Liver (tissue), 9 donors: ENCODE data around the gene LSM4. TPM values are rescaled to one million over a fixed set of nuclear protein-coding genes. Genes with fewer than 3 reads are reported as not detected.

Experiments
- DNase-seq: peaks from one replicate; pipeline ENCODE4 v3.0.0-alpha.2; 2017; ENCODE audit warnings: low spot score
- H3K27ac ChIP-seq, 2 donors: one replicate each; pipeline ENCODE4 v1.7.0; 2013; ENCODE audit warnings: inconsistent platforms in 2 of 2, low read length in 2 of 2, control low read depth in 1 of 2, low read depth in 1 of 2, mild to moderate bottlenecking in 1 of 2
- H3K27me3 ChIP-seq, 4 donors: one replicate each; pipeline versions ENCODE4 v1.6.1 to v1.7.0; 2013; ENCODE audit warnings: low read length in 3 of 4, inconsistent platforms in 1 of 4, mild to moderate bottlenecking in 1 of 4, moderate library complexity in 1 of 4; ENCODE audit not compliant: control insufficient read depth in 4 of 4, insufficient read depth in 4 of 4
- H3K36me3 ChIP-seq, 4 donors: one replicate each; pipeline versions ENCODE4 v1.6.1 to v1.7.0; 2013; ENCODE audit warnings: low read length in 3 of 4, mild to moderate bottlenecking in 3 of 4, low read depth in 1 of 4, moderate library complexity in 1 of 4; ENCODE audit not compliant: control insufficient read depth in 4 of 4, insufficient read depth in 3 of 4
- H3K4me1 ChIP-seq, 4 donors: one replicate each; pipeline versions ENCODE4 v1.6.1 to v1.7.0; 2013; ENCODE audit warnings: low read length in 3 of 4, mild to moderate bottlenecking in 3 of 4, moderate library complexity in 1 of 4; ENCODE audit not compliant: control insufficient read depth in 4 of 4, insufficient read depth in 4 of 4
- H3K4me3 ChIP-seq, 3 donors: one replicate each; pipeline versions ENCODE4 v1.6.1 to v1.7.0; 2013; ENCODE audit warnings: low read length in 3 of 3, control low read depth in 1 of 3, low read depth in 1 of 3, mild to moderate bottlenecking in 1 of 3
- H3K9ac ChIP-seq, 2 donors: one replicate each; pipeline ENCODE4 v1.7.0; 2013; ENCODE audit warnings: low read length in 2 of 2, mild to moderate bottlenecking in 2 of 2, moderate library complexity in 2 of 2, control low read depth in 1 of 2, low read depth in 1 of 2
- H3K9me3 ChIP-seq, 4 donors: one replicate each; pipeline versions ENCODE4 v1.6.1 to v1.7.0; 2013; ENCODE audit warnings: low read length in 3 of 4; ENCODE audit not compliant: control insufficient read depth in 4 of 4
- EGR1 ChIP-seq, 2 donors: IDR thresholded peaks; 2 replicates each; pipeline ENCODE4 v1.6.1; 2016 to 2018; ENCODE audit warnings: antibody characterized with exemption in 2 of 2, low read depth in 2 of 2
- FOXA2 ChIP-seq: IDR thresholded peaks from 2 replicates; pipeline ENCODE4 v1.6.1; 2016; ENCODE audit warnings: antibody characterized with exemption
- GABPA ChIP-seq, 2 donors: IDR thresholded peaks in 1 of 2; conservative IDR thresholded peaks in 1 of 2; 2 replicates each; pipeline ENCODE4 v1.6.1; 2016; ENCODE audit warnings: antibody characterized with exemption in 2 of 2, mild to moderate bottlenecking in 1 of 2, moderate library complexity in 1 of 2
- HNF4G ChIP-seq: IDR thresholded peaks from 2 replicates; pipeline ENCODE4 v1.6.1; 2016; ENCODE audit warnings: antibody characterized with exemption
- JUND ChIP-seq, 2 donors: IDR thresholded peaks; 2 replicates each; pipeline ENCODE4 v1.6.1; 2016; ENCODE audit warnings: antibody characterized with exemption in 2 of 2
- NR2F2 ChIP-seq: IDR thresholded peaks from 2 replicates; pipeline ENCODE4 v1.6.1; 2016; ENCODE audit warnings: antibody characterized with exemption
- RAD21 ChIP-seq, 2 donors: IDR thresholded peaks; 2 replicates each; pipeline ENCODE4 v1.6.1; 2016; ENCODE audit warnings: antibody characterized with exemption in 2 of 2, mild to moderate bottlenecking in 2 of 2
- RXRA ChIP-seq, 2 donors: IDR thresholded peaks; 2 replicates each; pipeline ENCODE4 v1.6.1; 2017 to 2018; ENCODE audit warnings: antibody characterized with exemption in 2 of 2, mild to moderate bottlenecking in 1 of 2
- SP1 ChIP-seq: IDR thresholded peaks from 2 replicates; pipeline ENCODE4 v1.6.1; 2018; ENCODE audit warnings: antibody characterized with exemption, mild to moderate bottlenecking
- TAF1 ChIP-seq: conservative IDR thresholded peaks from 2 replicates; pipeline ENCODE4 v1.6.1; 2016; ENCODE audit warnings: antibody characterized with exemption, mild to moderate bottlenecking
- YY1 ChIP-seq: IDR thresholded peaks from 2 replicates; pipeline ENCODE4 v1.6.1; 2016; ENCODE audit warnings: antibody characterized with exemption, mild to moderate bottlenecking
- WGBS: extraction: QIAGEN DNeasy Blood & Tissue Kit; methylation state at CpG from one replicate; pipeline ENCODE4 v1.1.7; 2013; 5-methylcytosine and 5-hydroxymethylcytosine counted together
- polyA plus RNA-seq, 2 donors: library from polyadenylated mRNA; stranded (reverse) in 1 of 2; unstranded in 1 of 2; fragments of 200-250 nt in 1 of 2; fragments of >200 nt in 1 of 2; fragmentation: Nextera tagmentation in 1 of 2; extraction: Ambion mirVana in 1 of 2; gene quantifications; one replicate each; pipeline versions ENCODE4 v1.2.1 to v1.2.3, GENCODE V29; 2013 to 2015
- total RNA-seq, 2 donors: library from RNA; depleted of rRNA; stranded (reverse); fragments of >200 nt; gene quantifications; one replicate each; pipeline ENCODE4 v1.2.3, GENCODE V29; 2014
- TF ChIP-seq, protein P1 (sequence below): IDR thresholded peaks from 2 replicates; pipeline ENCODE4 v1.6.1; 2016; ENCODE audit warnings: antibody characterized with exemption, mild to moderate bottlenecking
- TF ChIP-seq, protein P2 (sequence below): fragments of 150-350 bp; IDR thresholded peaks from 2 replicates; pipeline ENCODE4 v1.5.1; 2017; ENCODE audit warnings: improper control_type of control experiment, low read depth, low read length; ENCODE audit not compliant: missing input control
- TF ChIP-seq, protein P3 (sequence below): IDR thresholded peaks from 2 replicates; pipeline ENCODE4 v1.6.1; 2016; ENCODE audit warnings: antibody characterized with exemption
- TF ChIP-seq, protein P4 (sequence below): IDR thresholded peaks from 2 replicates; pipeline ENCODE4 v1.6.1; 2016; ENCODE audit warnings: antibody characterized with exemption
- donor health status: healthy.
- donor health status: healthy.
- donor health status: healthy.
- donor health status: healthy.
- donor health status: healthy.

The LSM4 gene
- total and polyA plus RNA-seq, 4 donors = 42.4 to 100 (median 75.1) TPM

DNA sequence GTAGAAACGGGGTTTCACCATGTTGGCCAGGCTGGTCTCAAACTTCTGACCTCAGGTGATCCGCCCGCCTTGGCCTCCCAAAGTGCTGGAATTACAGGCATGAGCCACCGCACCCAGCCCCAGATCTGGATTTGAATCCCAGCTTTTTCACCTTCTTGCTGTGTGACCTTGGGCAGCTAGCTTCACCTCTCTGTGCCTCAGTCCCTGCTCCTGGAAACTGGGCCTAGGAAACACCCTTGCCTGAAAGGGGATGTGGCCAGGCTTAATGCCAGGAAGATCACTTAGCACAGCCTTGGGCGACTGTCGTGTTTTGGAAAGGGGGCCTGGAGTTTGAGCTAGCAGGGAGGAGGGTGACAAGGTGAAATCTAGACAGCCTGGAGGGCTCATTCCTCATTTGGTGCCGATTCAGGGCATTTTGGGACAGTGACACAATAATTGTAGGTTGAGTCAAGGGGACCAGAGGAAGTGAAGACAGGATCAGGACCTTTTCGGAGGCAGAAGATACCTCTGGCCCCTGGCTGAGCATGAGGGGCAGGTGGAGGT is 19.3 kb upstream of the LSM4 start:
- H3K36me3 ChIP-seq = peaks cover 2 to 13% (median 5%) of the 10 kb centered on the region in 4 donors

DNA sequence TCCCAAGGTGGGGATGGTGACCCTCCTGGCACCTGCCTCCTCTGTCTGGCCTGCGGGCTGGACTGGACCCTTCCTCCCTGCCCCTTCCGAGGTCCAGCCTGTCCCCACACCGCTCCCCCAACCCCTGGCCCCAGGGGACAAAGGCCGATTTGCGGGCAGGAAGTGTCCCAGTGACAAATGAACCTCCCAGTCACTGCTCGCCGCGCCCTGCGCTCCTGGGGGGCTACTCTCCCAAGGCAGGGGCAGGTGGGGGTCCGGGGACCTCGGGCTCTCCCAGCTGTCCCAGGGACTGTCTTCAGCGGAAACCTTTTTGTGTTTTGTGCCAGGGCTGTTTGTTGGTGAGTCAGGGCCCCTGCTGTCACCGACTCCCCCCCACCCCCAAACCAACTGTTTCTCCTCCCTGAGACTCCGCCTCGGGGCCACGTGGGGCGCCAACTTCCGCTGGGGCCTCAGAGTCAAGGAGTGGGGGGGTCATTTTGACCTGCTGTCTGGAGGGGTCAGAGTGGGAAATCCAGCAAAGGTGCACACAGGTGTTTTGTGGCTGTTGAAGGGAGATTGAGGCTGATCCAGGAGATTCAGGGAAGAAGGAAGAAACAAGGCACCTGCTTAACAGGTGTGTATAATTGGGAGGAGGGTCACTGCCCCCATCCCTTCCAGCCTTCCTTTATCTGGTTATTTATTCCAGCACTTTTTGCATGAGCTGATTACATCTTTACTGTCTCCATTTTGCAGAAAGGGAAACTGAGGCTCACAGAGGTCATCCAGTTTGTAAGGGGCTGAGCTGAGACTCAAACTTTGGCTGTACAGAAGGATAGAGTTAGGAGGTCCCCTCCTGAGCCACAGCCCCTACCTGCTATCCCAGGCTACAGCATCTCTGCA is 18.4 kb upstream of the LSM4 start:
- Histone ChIP-seq H3K9me3 (no peaks in the 10 kb centered on the region), H3K4me1 (peaks cover 4 to 39% (median 20%) of the 10 kb centered on the region in 4 donors), H3K4me3 (peak overlapping the region; percentile 75 to 97 (median 79)), H3K9ac (peak overlapping the region; percentile 47 to 52), H3K27me3 (no peaks in the 10 kb centered on the region), H3K36me3 (peaks cover 2 to 13% (median 5%) of the 10 kb centered on the region in 4 donors), H3K27ac (peak overlapping the region; percentile 75 to 90)
- WGBS = under 1% methylated on average over 18 of the region's 18 CpGs
- DNase-seq = peak; percentile 71
- TF ChIP-seq, protein P1, sequence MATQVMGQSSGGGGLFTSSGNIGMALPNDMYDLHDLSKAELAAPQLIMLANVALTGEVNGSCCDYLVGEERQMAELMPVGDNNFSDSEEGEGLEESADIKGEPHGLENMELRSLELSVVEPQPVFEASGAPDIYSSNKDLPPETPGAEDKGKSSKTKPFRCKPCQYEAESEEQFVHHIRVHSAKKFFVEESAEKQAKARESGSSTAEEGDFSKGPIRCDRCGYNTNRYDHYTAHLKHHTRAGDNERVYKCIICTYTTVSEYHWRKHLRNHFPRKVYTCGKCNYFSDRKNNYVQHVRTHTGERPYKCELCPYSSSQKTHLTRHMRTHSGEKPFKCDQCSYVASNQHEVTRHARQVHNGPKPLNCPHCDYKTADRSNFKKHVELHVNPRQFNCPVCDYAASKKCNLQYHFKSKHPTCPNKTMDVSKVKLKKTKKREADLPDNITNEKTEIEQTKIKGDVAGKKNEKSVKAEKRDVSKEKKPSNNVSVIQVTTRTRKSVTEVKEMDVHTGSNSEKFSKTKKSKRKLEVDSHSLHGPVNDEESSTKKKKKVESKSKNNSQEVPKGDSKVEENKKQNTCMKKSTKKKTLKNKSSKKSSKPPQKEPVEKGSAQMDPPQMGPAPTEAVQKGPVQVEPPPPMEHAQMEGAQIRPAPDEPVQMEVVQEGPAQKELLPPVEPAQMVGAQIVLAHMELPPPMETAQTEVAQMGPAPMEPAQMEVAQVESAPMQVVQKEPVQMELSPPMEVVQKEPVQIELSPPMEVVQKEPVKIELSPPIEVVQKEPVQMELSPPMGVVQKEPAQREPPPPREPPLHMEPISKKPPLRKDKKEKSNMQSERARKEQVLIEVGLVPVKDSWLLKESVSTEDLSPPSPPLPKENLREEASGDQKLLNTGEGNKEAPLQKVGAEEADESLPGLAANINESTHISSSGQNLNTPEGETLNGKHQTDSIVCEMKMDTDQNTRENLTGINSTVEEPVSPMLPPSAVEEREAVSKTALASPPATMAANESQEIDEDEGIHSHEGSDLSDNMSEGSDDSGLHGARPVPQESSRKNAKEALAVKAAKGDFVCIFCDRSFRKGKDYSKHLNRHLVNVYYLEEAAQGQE = no peak
- TF ChIP-seq, protein P2, sequence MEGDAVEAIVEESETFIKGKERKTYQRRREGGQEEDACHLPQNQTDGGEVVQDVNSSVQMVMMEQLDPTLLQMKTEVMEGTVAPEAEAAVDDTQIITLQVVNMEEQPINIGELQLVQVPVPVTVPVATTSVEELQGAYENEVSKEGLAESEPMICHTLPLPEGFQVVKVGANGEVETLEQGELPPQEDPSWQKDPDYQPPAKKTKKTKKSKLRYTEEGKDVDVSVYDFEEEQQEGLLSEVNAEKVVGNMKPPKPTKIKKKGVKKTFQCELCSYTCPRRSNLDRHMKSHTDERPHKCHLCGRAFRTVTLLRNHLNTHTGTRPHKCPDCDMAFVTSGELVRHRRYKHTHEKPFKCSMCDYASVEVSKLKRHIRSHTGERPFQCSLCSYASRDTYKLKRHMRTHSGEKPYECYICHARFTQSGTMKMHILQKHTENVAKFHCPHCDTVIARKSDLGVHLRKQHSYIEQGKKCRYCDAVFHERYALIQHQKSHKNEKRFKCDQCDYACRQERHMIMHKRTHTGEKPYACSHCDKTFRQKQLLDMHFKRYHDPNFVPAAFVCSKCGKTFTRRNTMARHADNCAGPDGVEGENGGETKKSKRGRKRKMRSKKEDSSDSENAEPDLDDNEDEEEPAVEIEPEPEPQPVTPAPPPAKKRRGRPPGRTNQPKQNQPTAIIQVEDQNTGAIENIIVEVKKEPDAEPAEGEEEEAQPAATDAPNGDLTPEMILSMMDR = no peak
- TF ChIP-seq, protein P3, sequence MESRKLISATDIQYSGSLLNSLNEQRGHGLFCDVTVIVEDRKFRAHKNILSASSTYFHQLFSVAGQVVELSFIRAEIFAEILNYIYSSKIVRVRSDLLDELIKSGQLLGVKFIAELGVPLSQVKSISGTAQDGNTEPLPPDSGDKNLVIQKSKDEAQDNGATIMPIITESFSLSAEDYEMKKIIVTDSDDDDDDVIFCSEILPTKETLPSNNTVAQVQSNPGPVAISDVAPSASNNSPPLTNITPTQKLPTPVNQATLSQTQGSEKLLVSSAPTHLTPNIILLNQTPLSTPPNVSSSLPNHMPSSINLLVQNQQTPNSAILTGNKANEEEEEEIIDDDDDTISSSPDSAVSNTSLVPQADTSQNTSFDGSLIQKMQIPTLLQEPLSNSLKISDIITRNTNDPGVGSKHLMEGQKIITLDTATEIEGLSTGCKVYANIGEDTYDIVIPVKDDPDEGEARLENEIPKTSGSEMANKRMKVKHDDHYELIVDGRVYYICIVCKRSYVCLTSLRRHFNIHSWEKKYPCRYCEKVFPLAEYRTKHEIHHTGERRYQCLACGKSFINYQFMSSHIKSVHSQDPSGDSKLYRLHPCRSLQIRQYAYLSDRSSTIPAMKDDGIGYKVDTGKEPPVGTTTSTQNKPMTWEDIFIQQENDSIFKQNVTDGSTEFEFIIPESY = no peak
- no peak for TF ChIP-seq JUND (IDR thresholded peaks at IDR 0.05)
- TF ChIP-seq, protein P4, sequence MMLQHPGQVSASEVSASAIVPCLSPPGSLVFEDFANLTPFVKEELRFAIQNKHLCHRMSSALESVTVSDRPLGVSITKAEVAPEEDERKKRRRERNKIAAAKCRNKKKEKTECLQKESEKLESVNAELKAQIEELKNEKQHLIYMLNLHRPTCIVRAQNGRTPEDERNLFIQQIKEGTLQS = peak; percentile 34
- TF ChIP-seq SP1 = peak; percentile 54
- TF ChIP-seq GABPA (IDR thresholded peaks at IDR 0.05 in 1 of 2, conservative IDR thresholded peaks at IDR 0.05 in 1 of 2) = peak; percentile 23 to 61
- no peak for TF ChIP-seq TAF1

More for the DNA sequence above, 19.3 kb upstream of the LSM4 start:
- Histone ChIP-seq H3K4me3 (no peak overlapping the region), H3K4me1 (peaks cover 4 to 39% (median 20%) of the 10 kb centered on the region in 4 donors), H3K27me3 (no peaks in the 10 kb centered on the region), H3K9ac (no peak overlapping the region), H3K27ac (no peak overlapping the region), H3K9me3 (no peaks in the 10 kb centered on the region)
- TF ChIP-seq JUND (IDR thresholded peaks at IDR 0.05) (no peak), NR2F2 (no peak), SP1 (no peak), FOXA2 (no peak), HNF4G (no peak), RXRA (IDR thresholded peaks at IDR 0.05) (no peak), YY1 (no peak), EGR1 (IDR thresholded peaks at IDR 0.05; ENCODE audit: low read depth in 2 of 2) (no peak), RAD21 (IDR thresholded peaks at IDR 0.05) (no peak)
- TF ChIP-seq, protein P3 = no peak
- TF ChIP-seq, protein P1 = no peak
- 83% methylated on average over 8 of the region's 8 CpGs for WGBS
- no peak for DNase-seq
